Gastrocnemius medialis (tissue), 4 donors: ENCODE results near the gene CEACAM7.

Experiments
- CTCF ChIP-seq, 5 experiments: fragments of 450-650 bp in 3 of 5; fragments of 200-600 bp in 2 of 5; sonication (generic) in 2 of 5; IDR thresholded peaks in 4 of 5; conservative IDR thresholded peaks in 1 of 5; 1 replicate in 4 of 5; 2 replicates in 1 of 5; pipeline ENCODE4 v1.5.1; 2016 to 2019; ENCODE audit warnings: antibody characterized with exemption in 5 of 5, mild to moderate bottlenecking in 3 of 5, moderate library complexity in 3 of 5
- POLR2A ChIP-seq, 2 donors: fragments of 450-650 bp; IDR thresholded peaks; one replicate each; pipeline ENCODE4 v1.6.1; 2017; ENCODE audit warnings: antibody characterized with exemption in 2 of 2, mild to moderate bottlenecking in 2 of 2, moderate library complexity in 2 of 2

GRCh38 chr19:41646589-41647204, 41.4 kb downstream of the CEACAM7 start:
- no peak for TF ChIP-seq CTCF (IDR thresholded peaks at IDR 0.05 in 4 of 5, conservative IDR thresholded peaks at IDR 0.05 in 1 of 5)
- TF ChIP-seq POLR2A (IDR thresholded peaks at IDR 0.05): no peak
